CD4-positive, alpha-beta T cell (primary cell): Measurements from ENCODE around the gene SEPTIN11. TPM values are rescaled to one million over a fixed set of nuclear protein-coding genes. Genes with fewer than 3 reads are reported as not detected.

ENCODE experiments used
- ATAC-seq: fragments of 200-7000 bp; cut with Tn5 transposase; one replicate; pipeline ENCODE4 v1.10.0; 2022; ENCODE audit warnings: mild to moderate bottlenecking; ENCODE audit not compliant: poor library complexity
- CTCF ChIA-PET: fragments of 350-600 bp; sonication (Branson Sonifier 250); formaldehyde crosslinking; loops from one replicate; lab custom pipeline; 2021; ENCODE audit warnings: antibody characterized with exemption, inconsistent platforms; lab: Charles Lee
- POLR2A ChIA-PET: fragments of 350-600 bp; sonication (Branson Sonifier 250); formaldehyde crosslinking; loops from one replicate; lab custom pipeline; 2021; ENCODE audit warnings: antibody characterized with exemption, inconsistent platforms; lab: Charles Lee
- DNase-seq, 14 experiments: peaks; one replicate each; pipeline ENCODE4 v3.0.0-alpha.2; 2013 to 2020; ENCODE audit warnings: mixed read lengths in 2 of 14
- H3K27ac ChIP-seq, 2 donors: one replicate each; pipeline versions ENCODE4 v1.5.1 to v1.7.0; 2013; ENCODE audit warnings: low read length in 2 of 2, low read depth in 1 of 2, mild to moderate bottlenecking in 1 of 2
- H3K27me3 ChIP-seq, 2 experiments: 1 replicate in 1 of 2; 2 replicates in 1 of 2; pipeline versions ENCODE4 v1.6.1 to v1.7.0; 2013; ENCODE audit warnings: low read length in 2 of 2, control low read depth in 1 of 2, mild to moderate bottlenecking in 1 of 2, moderate library complexity in 1 of 2; ENCODE audit not compliant: insufficient read depth in 2 of 2, control insufficient read depth in 1 of 2
- H3K36me3 ChIP-seq: one replicate; pipeline ENCODE4 v1.6.1; 2013; ENCODE audit warnings: low read length, control low read depth; ENCODE audit not compliant: insufficient read depth
- H3K4me1 ChIP-seq: one replicate; pipeline ENCODE4 v1.6.1; 2013; ENCODE audit warnings: low read length, control low read depth; ENCODE audit not compliant: insufficient read depth
- H3K4me3 ChIP-seq: one replicate; pipeline ENCODE4 v1.5.1; 2013; ENCODE audit warnings: mild to moderate bottlenecking, low read length, moderate library complexity
- H3K9me3 ChIP-seq, 2 experiments: 1 replicate in 1 of 2; 2 replicates in 1 of 2; pipeline versions ENCODE4 v1.6.1 to v1.7.0; 2013; ENCODE audit warnings: low read length in 2 of 2, mild to moderate bottlenecking in 2 of 2, control low read depth in 1 of 2, moderate library complexity in 1 of 2; ENCODE audit not compliant: control insufficient read depth in 1 of 2, insufficient read depth in 1 of 2
- H3K27ac Mint-ChIP-seq: one replicate; pipeline ENCODE4 v1.8.0; 2020; ENCODE audit warnings: mixed read lengths
- H3K27me3 Mint-ChIP-seq: one replicate; pipeline ENCODE4 v1.8.0; 2021; ENCODE audit warnings: mixed read lengths
- H3K36me3 Mint-ChIP-seq: one replicate; pipeline ENCODE4 v1.8.0; 2021; ENCODE audit warnings: low read depth, mixed read lengths
- H3K4me1 Mint-ChIP-seq: one replicate; pipeline ENCODE4 v1.8.0; 2021; ENCODE audit warnings: low read depth, mixed read lengths
- H3K4me3 Mint-ChIP-seq: one replicate; pipeline ENCODE4 v1.8.0; 2020; ENCODE audit warnings: mild to moderate bottlenecking, mixed read lengths
- H3K9me3 Mint-ChIP-seq: one replicate; pipeline ENCODE4 v1.8.0; 2020; ENCODE audit warnings: mixed read lengths
- CTCF ChIP-seq: fragments of 200-600 bp; IDR thresholded peaks from one replicate; pipeline ENCODE4 v1.8.0; 2022; ENCODE audit warnings: antibody characterized with exemption, mild to moderate bottlenecking
- intact Hi-C, 2 experiments: fragments of 100-400 bp; cut with DNase I in 1 of 2; cut with micrococcal nuclease in 1 of 2; formaldehyde crosslinking; loops; one replicate each; pipeline versions ENCODE4 v1.15.1 to v1.9.0; 2023 to 2025; cut with DNase I, micrococcal nuclease
- total RNA-seq, 174 experiments: library from RNA in 2 of 174; stranded (reverse) in 2 of 174; gene quantifications; one replicate each; pipeline ENCODE4 v1.2.3 and lab custom pipeline; 2021 to 2026

SEPTIN11 gene
- total RNA-seq, 2 experiments from 2014 or later = 8.1 to 9.4 TPM

GRCh38 chr4:76952656-76953582 is 3.4 kb downstream of the SEPTIN11 start:
- intact Hi-C loops = loop anchor here in 1 of 2 experiments (5.0 to 10.0 kb wide), 2 partner anchors 34 to 252 kb away; no protein-coding TSS in a partner anchor
- peak overlapping the region; percentile 82 for H3K4me3 Mint-ChIP-seq

GRCh38 chr4:76953956-76954355 is 4.4 kb downstream of the SEPTIN11 start:
- no peak for DNase-seq
- Mint-ChIP-seq H3K9me3 (no peaks in the 10 kb centered on the region), H3K27ac (no peak overlapping the region), H3K36me3 (peaks cover 5% of the 10 kb centered on the region), H3K4me3 (no peak overlapping the region), H3K27me3 (no peaks in the 10 kb centered on the region), H3K4me1 (peaks cover 26% of the 10 kb centered on the region)
- ATAC-seq = no peak
- Histone ChIP-seq H3K27ac (no peak overlapping the region), H3K4me1 (peaks cover 18% of the 10 kb centered on the region), H3K9me3 (no peaks in the 10 kb centered on the region), H3K4me3 (no peak overlapping the region), H3K27me3 (no peaks in the 10 kb centered on the region), H3K36me3 (no peaks in the 10 kb centered on the region)
- no peak for TF ChIP-seq CTCF
- intact Hi-C loops = loop anchor here in 1 of 2 experiments (5.0 to 10.0 kb wide), 2 partner anchors 33 to 251 kb away; no protein-coding TSS in a partner anchor
- CTCF ChIA-PET = interaction anchor here (1.2 kb wide), 1 partner anchor 36 kb away, joined by 4 read pairs; no protein-coding TSS in a partner anchor
- POLR2A ChIA-PET = no interaction called here

More at GRCh38 chr4:76952656-76953582, 3.4 kb downstream of the SEPTIN11 start:
- no peaks in the 10 kb centered on the region for H3K36me3 ChIP-seq
- DNase-seq (no peak), ATAC-seq (no peak)
- Mint-ChIP-seq H3K27me3 (no peaks in the 10 kb centered on the region), H3K9me3 (no peaks in the 10 kb centered on the region), H3K27ac (no peak overlapping the region), H3K36me3 (peaks cover 5% of the 10 kb centered on the region), H3K4me1 (peaks cover 32% of the 10 kb centered on the region)
- peaks cover 27% of the 10 kb centered on the region for H3K4me1 ChIP-seq
- no peak overlapping the region for H3K27ac ChIP-seq
- no peaks in the 10 kb centered on the region for H3K27me3 ChIP-seq
- ChIA-PET POLR2A (interaction anchor here (0.6 to 1.4 kb wide), 3 partner anchors 35 to 200 kb away, joined by 3 to 6 read pairs (median 3); partner anchors contain the start of gene SOWAHB), CTCF (no interaction called here)
- no peaks in the 10 kb centered on the region for H3K9me3 ChIP-seq
- TF ChIP-seq CTCF = no peak
- H3K4me3 ChIP-seq = no peak overlapping the region

- Mint-ChIP-seq H3K36me3 (peaks cover 5% of the 10 kb centered on the region), H3K27ac (no peak overlapping the region), H3K4me1 (peaks cover 25% of the 10 kb centered on the region), H3K4me3 (no peak overlapping the region), H3K9me3 (no peaks in the 10 kb centered on the region), H3K27me3 (no peaks in the 10 kb centered on the region)
- TF ChIP-seq CTCF = no peak
- no peaks in the 10 kb centered on the region for H3K36me3 ChIP-seq
- no peak overlapping the region for H3K4me3 ChIP-seq
- no peak overlapping the region for H3K27ac ChIP-seq
- ChIA-PET POLR2A (no interaction called here), CTCF (interaction anchor here (1.2 kb wide), 1 partner anchor 36 kb away, joined by 4 read pairs; no protein-coding TSS in a partner anchor)
- intact Hi-C loops = loop anchor here in 1 of 2 experiments (5.0 to 10.0 kb wide), 2 partner anchors 33 to 250 kb away; no protein-coding TSS in a partner anchor
- ATAC-seq = no peak
- DNase-seq = no peak
- no peaks in the 10 kb centered on the region for H3K9me3 ChIP-seq
- no peaks in the 10 kb centered on the region for H3K27me3 ChIP-seq
- peaks cover 13% of the 10 kb centered on the region for H3K4me1 ChIP-seq
Observed at GRCh38 chr4:76954489-76954888, 4.9 kb downstream of the SEPTIN11 start.
